Hepatocyte (in vitro differentiated cells): Measurements from ENCODE around the gene ANKRD30A.

ENCODE experiments used
- CTCF ChIP-seq: fragments of 200-600 bp; sonication (generic); IDR thresholded peaks from 2 replicates; pipeline ENCODE4 v1.5.1; 2016; ENCODE audit warnings: antibody characterized with exemption, mild to moderate bottlenecking; ENCODE audit not compliant: poor library complexity
- EZH2phosphoT487 ChIP-seq: fragments of 200-600 bp; sonication (generic); IDR thresholded peaks from one replicate; pipeline ENCODE4 v1.6.1; 2018; ENCODE audit warnings: antibody characterized with exemption, mild to moderate bottlenecking, low read depth, moderate library complexity; ENCODE audit not compliant: unreplicated experiment, severe bottlenecking

DNA sequence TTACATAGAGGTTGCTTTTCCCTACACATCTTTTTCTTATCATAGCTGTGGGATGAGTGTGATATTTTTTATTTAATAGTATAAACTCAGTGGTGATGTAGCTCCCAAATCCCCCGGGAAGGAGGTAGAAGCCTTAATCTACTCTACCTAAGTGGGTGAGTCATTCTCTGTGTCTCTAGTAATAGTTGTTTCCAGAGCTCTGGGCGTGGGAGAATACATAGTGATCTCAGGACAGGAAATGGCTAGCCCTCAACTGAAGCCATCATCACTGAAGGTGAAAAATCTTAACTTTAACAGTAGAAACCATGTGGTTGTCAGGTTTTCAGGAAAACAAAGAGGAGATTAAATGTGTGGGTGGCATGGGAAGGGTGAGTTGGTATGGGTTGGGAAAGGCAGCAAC is 278.4 kb downstream of the ANKRD30A start:
- TF ChIP-seq CTCF = no peak
- no peak for TF ChIP-seq EZH2phosphoT487
